NCI-H2227 treated with DMSO at 0.1 percent for 48 hours (cell line): ENCODE results near the gene PRKCG.
A peak's percentile ranks its signal among the peaks of the same experiment; 100 is the strongest.

Experiments
- DNase-seq: peaks from one replicate; lab custom pipeline; 2025; lab: John Stamatoyannopoulos, UW

The PRKCG gene

DNA sequence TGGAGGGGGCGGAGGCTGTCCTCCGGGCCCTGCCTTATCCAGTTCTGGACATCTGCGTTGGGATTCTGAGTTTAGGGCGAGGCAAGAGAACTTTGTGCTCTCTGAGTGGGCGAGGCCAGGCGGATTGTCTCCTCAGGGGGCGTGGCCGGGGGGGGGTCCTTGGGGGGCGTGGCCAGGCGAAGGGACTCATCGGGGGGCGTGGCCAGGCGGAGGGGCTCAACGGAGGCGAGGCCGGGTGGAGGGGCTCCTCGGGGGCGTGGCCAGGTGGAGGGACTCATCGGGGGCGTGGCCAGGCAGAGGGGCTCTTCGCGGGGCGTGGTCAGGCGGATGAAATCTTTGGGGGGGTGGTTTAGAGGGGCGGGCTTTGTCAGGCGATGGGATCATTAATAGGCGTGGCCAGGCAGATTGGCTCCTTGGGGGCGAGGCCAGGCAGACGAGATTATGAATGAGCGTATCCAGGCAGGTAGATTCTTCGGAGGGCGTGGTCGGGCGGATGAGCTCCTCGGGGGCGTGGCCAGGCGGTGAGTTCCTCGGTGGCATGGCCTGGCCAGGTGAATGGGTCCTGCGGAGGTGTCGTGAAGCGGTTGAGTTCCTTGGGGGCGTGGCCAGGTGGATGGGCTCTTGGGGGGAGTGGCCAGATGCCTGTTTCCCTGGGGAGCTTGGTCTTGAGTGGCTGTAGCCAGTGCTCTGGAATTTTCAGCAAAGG lies 16.8 kb downstream of the PRKCG start:
- peak; percentile 83 for DNase-seq

DNA sequence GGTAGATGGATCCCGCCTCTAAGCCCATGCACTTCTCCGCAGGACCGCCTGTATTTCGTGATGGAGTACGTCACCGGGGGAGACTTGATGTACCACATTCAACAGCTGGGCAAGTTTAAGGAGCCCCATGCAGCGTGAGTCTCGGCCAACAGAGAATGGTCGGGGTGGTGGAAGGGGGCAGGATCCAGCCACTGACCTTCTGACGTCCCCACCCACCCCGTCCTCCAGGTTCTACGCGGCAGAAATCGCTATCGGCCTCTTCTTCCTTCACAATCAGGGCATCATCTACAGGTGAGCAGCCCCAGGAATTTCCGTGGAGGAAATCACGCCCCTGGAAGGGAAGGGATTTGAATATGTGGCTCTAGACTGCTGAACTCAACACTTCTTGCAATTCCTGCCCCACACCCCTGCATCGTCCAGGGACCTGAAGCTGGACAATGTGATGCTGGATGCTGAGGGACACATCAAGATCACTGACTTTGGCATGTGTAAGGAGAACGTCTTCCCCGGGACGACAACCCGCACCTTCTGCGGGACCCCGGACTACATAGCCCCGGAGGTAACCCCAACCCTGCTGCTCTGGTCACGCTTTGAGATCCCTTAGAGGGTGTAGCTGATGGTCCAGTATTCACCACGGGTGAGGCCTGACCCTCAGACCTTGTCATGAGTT lies 18.3 kb downstream of the PRKCG start:
- DNase-seq: no peak

DNA sequence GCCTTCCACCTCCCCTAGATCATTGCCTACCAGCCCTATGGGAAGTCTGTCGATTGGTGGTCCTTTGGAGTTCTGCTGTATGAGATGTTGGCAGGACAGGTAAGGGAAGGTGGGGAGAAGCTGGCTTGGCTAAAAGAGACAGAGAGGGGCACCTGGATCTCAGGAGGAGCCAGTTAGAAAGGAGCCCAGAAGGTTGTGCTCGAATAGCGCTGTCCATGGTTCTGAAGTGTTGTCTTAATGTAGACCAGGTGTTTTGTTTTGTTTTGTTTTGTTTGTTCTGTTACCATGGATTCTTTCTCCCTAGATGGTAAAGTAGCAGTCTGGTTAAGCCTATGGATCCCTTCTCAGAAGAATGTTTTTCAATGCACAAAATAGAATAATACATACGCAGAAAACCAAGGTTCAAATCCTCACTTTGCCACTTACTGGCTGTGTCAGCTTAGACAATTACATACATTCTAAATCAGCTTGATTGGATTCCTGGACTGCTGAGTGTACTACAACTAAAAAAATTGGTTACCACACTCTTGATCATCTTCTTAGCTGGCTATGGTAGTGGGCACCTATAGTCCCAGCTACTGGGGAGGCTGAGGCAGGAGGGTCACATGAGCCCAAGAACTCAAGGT lies 21.2 kb downstream of the PRKCG start:
- no peak for DNase-seq

DNA sequence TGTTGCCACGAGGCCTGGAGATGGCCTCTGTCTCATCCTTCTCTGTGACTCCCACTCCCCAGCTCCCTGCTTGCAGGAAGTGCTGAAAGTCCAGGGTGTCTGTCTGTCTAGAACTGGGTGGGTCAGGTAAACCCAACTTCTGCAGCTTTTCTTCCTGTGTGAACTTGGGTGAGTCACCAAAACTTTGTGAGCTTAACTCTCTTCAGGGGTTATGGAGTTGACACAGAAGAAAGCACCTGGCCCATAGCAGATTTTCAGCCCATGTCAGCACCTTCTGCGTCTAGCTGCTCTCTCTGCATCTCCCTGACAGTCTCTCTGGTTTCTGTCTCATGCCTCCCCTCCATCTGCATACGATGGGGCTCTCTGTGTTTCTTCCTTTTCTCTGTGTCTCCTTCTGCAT lies 22.9 kb downstream of the PRKCG start:
- DNase-seq: no peak

DNA sequence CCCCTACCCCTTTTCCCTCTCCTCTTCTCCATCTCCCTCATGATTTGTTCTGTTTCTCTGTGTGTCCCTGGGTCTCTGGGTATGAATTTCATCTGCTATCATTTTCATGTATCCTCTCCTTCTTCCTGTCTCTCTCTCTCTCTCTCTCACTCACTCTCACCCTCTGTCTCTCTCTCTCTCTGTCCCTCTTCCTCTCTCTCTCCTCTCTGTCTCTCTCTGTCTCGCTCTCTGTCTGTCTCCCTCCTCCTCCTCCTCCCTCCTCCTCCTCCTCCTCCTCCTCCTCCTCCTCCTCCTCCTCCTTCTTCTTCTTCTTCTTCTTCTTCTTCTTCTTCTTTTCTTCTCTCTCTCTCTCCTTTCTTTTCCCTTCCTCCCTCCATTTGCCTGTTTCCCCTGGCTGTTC lies 23.8 kb downstream of the PRKCG start:
- DNase-seq: no peak

DNA sequence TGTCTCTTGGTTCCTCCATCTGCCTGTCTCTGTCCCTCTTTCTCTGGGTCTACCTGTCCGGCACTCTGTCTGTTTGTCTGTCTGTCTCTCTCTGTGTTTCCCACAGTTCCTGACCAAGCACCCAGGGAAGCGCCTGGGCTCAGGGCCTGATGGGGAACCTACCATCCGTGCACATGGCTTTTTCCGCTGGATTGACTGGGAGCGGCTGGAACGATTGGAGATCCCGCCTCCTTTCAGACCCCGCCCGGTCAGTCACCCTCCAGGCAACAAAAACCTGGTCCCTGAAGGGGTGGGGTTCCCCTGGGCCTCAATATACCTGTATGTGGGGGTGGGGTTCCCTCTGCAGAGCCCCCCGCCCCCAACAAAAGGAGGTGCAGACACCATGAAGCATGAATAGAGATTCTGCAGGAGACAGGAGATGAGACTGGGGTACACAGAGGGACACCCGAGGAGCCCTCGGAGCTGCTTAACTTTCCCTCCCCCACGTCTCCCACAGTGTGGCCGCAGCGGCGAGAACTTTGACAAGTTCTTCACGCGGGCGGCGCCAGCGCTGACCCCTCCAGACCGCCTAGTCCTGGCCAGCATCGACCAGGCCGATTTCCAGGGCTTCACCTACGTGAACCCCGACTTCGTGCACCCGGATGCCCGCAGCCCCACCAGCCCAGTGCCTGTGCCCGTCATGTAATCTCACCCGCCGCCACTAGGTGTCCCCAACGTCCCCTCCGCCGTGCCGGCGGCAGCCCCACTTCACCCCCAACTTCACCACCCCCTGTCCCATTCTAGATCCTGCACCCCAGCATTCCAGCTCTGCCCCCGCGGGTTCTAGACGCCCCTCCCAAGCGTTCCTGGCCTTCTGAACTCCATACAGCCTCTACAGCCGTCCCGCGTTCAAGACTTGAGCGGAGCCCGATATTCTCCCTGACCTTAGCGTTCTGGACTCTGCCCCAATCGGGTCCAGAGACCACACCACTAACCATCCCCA lies 24.5 kb downstream of the PRKCG start:
- DNase-seq: peak; percentile 54

DNA sequence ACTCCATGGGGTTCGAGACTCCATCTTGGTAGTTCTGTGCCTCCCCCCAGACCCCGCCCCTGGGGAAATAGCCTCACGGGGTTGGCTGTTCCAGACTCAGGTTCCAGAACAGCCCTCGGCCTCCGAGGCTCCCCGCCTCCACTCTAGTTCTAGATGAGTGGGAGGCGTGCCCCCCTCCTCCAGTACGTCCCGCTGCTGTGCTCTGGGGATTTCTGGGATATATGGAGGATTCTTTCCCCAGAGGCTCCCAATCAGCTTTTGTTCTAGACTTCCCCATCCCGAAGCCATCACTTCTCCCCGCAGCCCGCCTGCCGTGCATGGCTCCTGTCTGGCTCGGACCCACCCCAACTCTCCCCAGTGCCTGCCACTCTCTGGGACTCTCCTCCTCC lies 25.2 kb downstream of the PRKCG start:
- no peak for DNase-seq

DNA sequence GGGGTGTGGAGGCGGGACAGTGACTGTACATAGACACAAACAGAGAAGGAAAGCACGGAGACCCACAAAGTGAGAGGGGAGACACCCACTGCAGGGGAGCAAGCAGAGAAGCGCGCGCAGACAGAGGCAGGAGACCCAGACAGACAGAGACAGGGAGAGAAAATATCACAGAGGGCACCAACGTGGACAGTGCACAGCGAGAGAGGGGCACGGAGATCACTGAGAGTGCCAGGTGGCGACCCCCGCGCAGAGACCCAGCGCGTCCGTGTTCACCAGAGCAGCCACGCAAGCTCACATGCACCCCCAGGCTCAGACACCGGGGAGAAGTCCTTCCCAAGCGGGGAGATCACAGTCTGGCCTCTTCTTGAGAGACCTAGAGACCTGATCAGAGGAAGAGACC lies 25.7 kb downstream of the PRKCG start:
- DNase-seq: no peak

DNA sequence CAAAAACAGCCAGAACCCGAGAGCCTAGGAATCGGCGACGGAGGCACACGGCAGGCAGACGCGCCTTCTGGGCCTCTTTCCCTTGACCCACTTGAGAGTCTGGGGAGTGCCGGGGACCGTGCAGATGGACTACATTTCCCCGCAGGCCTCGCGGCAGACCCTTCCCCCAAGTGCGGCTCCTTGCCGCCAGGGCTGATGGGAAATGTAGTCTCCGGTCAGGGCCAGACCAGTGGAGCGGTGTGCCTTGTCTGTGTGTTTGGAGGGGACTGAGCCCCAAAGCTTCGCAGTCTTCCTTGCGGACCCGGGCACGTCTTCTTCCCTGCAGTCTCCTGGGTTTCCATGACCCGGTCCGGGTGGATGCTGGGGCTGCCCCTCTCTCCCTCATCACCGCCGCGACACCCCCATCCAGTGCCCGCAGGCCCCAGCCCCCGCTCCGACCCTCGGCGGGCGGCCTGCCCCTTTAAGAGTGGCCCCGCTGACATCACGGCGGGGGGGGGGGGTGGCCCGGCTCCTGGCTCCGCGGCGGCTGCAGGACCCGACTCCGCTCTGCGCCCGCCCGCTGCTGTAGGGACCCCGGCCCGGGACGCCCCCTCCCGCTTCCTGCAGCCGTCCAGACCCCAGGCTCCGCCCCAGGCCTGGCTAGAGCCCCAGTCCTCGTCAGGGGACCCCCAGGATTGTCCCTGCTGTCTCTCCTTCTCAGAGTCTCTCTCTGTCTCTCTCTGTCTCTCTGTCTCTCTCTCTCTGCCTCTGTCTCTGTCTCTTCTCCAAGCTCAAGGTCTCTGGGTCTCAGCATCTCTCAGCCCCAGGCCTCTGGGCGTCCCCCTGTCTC lies 26.3 kb downstream of the PRKCG start:
- peak; percentile 87 for DNase-seq

DNA sequence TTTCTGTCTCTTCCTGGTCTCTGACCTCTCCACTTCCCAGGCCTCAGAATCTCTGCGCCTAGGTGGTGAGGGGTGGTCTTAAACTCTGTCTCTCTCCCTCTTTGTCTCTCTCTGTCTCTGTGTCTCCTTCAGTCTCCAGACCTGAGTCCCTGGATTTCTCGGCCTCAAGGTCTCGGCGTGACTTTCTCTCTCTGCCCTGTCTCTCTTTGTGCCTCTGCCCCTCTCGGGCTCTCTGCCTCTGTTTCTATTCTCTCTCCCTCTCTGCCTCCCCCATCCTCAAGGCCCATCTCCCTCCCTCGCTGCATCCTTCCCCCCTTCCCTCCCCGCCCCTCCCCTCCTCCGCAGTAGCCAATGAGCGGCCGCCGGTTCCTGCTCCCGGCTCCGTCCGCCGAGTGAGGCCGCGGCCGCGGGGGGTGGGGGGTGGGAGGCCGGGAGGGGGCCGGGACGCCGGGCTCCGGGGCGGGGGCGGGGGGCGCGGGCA lies 27.0 kb downstream of the PRKCG start, which contains the start of gene CACNG7:
CACNG7 (plus strand) TSS at position 344 of the 481 bp plus-strand sequence. CDS start 3,554 bp downstream, outside the sequence.
- DNase-seq: peak; percentile 39

DNA sequence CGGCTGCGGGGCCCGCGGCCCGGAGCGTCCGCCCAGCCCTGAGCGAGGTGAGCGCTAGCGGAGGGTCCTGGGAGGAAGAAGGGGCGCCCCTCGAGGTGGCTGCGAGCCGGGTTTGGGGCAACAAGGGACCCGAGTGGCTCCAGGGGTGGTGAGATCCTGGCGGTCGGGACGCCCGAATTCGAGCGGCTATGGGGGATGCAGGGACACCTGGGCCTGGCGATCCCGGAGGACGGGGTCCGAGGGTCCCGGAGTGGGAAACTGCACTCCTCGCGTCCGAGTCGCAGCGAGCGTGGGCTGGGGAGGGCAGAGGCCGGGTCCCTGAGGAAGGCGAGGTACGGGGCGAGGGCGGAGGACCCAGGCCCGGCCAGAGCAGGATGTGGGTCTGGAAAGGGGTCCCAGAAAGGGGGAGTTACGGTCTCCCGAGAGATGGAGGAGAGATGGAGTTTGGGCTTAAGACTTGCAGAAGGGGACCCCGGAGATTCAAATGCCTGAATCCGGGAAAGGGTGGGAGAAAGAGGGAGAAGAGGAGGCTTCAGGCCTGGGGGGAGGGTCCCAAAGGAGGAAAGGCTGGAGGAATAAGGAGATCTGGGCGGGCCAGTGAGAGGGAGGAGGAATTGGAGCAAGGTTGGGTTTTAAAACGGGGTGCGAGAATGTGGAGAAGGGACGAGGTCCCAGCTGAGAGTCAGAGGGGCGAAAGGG lies 27.6 kb downstream of the PRKCG start:
- DNase-seq: no peak

DNA sequence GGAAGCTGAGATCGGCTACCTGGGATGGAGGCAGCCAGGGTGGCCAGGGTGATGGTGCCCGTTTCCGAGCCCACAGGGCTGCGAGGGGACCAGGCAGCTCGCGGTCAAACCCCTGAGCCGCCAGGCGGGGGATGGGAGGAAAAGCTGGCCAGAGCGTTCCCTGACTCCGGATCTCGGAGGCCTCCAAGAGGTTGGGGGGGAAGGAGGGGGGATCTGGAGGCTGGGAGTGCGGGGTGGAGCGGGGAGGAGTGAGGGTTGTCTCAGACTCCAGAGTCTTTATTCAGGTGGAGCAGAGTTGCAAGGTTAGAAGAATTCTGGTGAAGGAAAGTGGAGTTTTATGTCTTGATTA lies 28.1 kb downstream of the PRKCG start:
- no peak for DNase-seq

DNA sequence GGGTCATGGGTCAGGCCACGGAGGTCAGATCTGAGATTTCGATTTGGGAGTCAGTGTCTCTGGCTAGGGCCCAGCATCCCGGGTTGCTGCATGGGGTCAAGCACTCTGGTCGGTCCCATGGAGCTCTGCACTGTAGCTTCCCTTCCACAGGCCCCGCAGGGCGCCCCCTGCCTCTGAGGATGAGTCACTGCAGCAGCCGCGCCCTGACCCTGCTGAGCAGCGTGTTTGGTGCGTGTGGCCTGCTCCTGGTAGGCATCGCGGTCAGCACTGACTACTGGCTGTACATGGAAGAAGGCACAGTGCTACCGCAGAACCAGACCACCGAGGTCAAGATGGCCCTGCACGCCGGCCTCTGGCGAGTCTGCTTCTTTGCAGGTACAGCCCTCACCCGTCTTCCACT lies 30.7 kb downstream of the PRKCG start:
- DNase-seq: no peak

DNA sequence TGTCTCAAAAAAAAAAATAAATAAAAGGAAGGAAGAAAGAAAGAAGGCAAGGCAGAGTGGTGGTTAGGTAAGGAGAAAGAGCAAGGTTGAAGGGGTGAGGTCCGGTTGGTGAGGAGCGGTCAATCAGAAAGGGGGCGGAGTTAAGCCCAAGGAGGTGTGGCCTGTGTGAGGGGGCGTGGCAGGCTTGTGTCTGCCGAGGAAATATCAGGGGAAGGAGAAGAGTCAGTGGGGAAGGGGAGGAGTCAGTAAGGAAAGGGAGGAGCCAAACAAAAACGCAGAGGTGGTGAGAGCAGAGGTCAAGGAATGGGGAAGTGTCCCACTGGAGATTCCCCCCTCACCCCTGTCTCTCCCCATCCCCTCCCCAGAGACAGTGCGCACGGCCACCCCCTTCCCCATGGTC lies 33.0 kb downstream of the PRKCG start:
- no peak for DNase-seq

DNA sequence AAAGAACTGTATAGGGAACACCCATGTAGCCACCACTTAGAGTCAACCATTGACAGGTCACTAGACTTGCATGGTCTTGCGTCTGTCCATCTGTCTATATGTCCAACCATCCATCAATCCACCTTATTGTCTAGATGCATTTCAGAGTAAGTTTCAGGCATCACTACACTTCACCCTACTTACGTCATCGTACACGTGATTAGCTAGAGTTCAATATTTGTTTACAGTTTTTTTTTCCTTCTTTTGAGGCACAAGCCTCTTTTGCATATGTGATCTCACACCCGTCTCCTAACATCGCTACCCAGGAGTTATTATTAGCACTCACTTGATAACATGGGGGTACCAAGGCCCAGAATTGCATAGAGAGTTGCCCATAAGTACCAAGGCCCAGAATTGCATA lies 34.0 kb downstream of the PRKCG start:
- DNase-seq: no peak

DNA sequence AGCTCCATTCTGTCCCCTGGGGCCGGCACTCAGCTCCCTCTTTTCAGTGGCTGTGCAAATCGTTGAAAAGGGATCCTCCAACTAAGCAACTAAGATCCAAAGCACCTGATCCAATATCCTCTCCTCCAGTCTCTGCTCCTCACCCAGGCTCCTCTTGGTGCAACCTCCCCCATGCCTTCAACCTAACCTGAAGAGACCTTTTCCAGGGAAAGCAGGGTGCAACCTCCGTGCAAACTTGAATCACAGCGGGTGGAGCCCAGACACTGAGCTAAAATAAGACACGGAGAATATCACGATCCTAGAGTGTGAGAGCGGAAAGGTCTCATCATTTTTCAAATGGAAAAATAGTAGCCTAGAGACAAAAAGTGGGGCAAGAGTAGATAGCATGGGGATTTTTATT lies 35.4 kb downstream of the PRKCG start:
- DNase-seq: no peak

DNA sequence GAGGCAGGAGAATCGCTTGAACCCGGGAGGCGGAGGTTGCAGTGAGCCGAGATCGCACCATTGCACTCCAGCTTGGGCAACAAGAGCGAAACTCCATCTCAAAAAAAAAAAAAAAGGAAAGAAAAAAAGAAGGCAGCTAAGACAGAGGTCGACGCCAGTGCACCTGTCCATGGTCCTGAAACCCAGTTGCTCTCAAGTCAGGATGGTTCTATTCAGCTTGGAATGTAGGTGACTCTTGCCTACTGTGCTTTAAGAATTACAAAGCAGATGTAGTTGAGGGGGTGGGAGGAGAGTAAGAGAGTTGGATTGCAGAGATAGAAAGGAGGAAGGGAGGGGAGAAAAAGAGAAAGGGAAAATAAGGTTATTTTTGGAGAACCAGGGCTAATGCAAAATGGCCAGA lies 45.7 kb downstream of the PRKCG start:
- no peak for DNase-seq

DNA sequence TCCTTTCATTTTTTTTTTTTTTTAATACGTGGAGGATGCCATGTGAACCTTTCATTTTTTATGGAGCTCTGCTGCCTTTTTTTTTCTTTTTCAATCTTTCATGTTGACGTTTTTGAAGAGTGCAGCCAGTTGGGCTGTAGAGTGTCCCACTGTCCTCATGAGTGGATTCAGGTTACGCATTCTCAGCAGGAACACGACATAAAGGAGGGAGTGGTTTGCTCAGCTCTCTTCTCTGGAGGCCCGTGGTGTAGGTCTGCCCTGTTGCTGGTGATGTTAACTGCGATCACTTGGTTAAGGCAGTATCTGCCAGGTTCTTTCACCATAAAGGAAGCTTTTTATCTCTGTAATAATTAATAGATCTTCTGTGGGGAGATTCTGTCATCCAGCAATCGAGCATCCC lies 54.0 kb downstream of the PRKCG start:
- DNase-seq: no peak

DNA sequence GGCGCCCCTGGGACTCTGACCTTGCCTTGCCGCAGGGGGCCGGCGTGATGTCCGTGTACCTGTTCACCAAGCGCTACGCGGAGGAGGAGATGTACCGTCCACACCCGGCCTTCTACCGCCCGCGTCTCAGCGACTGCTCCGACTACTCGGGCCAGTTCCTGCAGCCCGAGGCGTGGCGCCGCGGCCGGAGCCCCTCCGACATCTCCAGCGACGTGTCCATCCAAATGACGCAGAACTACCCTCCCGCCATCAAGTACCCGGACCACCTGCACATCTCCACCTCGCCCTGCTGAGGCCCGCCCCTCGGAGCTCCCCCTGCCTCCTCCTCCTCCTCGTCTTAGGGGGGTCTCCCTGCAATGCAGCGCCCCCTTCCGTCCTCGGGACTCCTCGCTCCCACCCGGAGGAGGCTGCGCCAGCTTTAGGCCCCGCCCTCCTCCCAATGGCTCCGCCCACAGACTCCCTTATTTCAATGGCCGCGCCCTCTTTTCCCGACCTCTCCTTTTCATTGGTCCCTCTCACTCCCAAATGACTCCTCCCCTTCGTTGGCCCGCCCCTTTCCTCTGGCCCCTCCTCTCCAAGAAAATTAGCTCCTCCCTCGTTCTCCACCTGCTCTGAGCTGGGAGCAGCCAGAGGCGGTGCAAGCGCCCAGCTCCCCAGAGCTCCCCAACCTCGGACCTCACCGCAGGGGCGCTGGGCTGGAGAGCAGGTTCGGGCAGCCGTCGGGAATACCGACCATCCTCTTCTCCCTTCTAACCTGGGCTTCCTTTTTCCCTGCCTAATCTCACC lies 60.2 kb downstream of the PRKCG start:
- DNase-seq: peak; percentile 57

DNA sequence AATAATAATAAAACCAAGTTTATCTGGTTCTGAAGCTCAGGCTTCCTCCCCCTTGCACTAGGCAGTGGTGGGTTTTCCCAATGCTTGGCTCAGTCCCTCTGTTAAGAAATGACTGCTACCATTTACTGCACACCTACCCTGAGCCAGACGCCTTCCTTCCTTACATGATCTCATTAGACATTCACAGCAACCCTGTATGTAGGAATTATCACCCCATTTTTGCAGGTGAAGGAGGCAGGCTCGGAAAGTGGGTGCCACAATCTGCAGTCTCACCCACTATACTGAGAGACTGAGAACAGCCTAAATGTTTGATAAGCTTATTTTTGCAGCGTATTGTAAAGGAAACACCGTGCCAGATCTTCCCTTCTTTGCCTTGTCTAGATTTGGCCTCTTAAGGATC lies 62.4 kb downstream of the PRKCG start:
- no peak for DNase-seq
